Activated CD8-positive, alpha-beta memory T cell treated with anti-CD3 and anti-CD28 coated beads for 4 hours (primary cell): ENCODE results near the gene LTBP1.
"Not testable (repeated sequence)": the region's sequence is repeated elsewhere in the genome, so short reads cannot be mapped to it uniquely, and the experiment has no call there.

Source experiments
- DNase-seq, 2 donors: peaks; one replicate each; pipeline ENCODE4 v3.0.0-alpha.2; 2020; ENCODE audit warnings: low read depth in 2 of 2

Gene LTBP1

GRCh38 chr2:33221046-33221784, 274.5 kb downstream of the LTBP1 start:
- no peak for DNase-seq

- no peak for DNase-seq
These were observed 275.6 kb downstream of the LTBP1 start for GRCh38 chr2:33222309-33222708.

DNA sequence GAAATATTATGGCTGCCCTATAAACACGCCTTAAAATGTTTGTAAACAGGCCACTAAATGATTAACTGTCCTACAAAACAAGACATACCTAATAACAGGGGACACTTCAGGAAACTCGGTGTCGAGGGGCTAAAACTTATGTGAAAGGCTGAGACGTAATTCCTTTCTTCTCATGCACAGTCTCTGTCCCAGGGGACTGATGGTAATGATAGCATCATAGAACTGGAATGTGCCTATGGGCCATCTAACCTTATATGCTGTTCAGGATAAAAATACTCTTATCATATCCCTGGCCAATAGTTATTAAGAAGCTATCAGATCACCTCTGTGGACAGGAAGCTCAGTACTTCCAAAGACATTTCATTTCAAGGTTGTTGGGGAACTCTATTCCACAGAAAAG, 277.1 kb downstream of the LTBP1 start:
- DNase-seq: no peak

GRCh38 chr2:33225350-33225749, 278.6 kb downstream of the LTBP1 start:
- no peak for DNase-seq

DNA sequence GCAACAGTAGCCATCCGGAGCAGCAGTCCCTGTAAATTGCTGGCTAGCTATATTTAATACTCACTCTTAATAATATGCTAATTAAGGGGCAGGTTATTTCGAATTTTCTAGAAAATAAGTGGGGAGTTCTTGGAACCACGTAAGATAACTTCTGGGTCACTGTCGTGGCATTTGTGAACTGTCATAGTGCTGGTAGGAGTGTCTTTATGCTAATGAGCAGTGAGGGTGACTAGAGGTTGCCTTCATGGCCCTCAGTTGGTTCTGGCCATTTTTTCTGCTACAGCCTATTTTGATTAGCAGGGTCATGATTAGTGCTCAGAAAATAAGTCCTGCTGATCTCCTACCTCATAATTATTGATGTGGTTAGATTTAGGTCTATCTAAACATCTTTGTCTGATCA, 279.8 kb downstream of the LTBP1 start:
- DNase-seq: no peak

GRCh38 chr2:33229646-33230045, 282.9 kb downstream of the LTBP1 start:
- no peak for DNase-seq

DNA sequence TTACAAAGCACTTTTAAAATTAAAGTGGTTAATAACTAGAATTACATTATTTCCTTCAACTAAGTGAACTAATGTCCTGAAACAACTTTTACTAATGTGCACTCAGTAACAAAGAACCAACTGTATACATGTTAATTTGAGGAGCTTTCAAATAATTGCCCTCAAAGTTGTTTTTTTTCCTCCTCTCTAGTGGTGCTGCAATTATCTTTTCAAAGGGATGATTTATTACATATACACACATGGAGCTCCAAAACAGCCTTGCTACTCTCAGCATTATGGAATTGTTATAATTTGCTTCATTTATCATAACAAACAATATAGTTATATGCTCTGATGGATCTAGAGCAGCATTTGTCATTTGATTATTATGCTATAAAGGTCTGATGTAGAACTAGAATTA, 283.4 kb downstream of the LTBP1 start:
- DNase-seq: no peak

DNA sequence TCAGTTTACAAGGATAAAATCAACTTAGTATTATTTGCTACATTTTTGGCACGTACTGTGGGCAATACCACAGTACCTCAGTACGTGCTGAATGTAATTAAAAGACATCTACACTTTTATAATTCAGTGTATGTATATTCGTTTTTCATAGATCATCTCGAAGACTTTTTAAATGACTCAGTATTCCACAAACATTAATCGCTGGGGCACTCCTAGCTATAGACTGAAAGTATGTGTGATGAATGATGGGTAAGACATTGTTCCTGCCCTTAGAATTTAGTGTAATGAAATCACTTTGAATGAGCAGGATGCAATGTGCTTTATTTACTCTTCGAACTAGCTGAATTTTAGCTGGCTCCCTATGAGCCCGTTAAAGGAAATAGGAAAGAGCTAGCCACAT, 284.1 kb downstream of the LTBP1 start:
- no peak for DNase-seq

- not testable (repeated sequence) for DNase-seq
These were observed 288.8 kb downstream of the LTBP1 start for GRCh38 chr2:33235559-33235958.

- DNase-seq: no peak
These were observed 290.0 kb downstream of the LTBP1 start for GRCh38 chr2:33236482-33237385.

GRCh38 chr2:33238111-33238510, 291.4 kb downstream of the LTBP1 start:
- no peak for DNase-seq

DNA sequence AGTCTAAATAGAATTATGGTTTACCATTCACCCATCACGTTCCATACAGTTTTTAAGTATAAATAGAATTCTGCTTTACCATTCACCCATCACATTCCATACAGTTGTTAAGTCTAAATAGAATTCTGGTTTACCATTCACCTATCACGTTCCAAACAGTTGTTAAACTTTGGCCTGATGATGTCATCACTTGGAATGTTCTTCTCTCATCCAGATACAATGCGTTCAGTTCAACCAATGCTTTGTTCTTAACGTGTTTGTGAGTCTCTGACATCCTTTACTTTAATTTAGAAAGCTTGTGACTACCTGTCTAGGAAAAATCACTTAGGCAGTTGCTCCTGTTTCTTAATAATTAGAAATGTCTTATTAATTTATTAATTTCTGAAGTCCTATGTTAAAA, 293.4 kb downstream of the LTBP1 start:
- DNase-seq: no peak

DNA sequence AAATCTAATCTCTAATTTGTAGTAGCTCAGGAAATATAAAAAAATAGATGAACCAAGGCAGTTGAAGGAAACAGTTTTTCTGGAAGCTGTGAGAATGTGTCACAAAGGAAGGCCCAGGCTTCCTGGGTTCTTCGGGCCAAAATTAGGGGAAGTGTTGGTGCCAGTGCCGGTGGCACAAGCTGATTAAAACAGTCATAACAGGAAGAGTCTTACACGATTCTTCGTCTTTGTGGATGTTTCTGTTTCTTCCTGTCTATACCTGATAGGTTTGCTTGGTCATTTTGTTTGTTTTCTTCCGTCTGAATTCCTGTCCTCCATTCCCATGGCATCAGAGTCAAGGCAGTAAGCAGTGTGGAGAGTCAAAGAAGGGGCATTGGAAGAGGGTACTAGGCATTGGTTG, 294.3 kb downstream of the LTBP1 start:
- no peak for DNase-seq

DNA sequence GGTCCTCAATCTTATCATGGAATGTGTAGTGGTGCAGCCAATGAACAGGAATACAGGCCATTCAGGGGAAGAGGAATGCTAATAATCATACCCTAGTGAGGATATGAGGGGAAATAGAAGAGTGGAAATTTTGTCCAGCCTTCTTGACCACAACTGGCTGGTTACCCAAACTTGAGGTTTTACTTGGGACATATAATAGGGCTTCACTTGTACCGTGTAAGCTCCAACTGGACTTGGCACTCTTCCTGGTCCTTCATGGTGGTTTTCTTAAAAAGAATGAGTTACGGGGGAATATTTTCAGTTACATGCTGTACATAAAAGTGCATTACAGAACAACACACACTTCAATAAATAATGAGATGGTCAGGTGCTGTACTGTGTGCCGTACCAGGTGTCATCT, 294.8 kb downstream of the LTBP1 start:
- DNase-seq: no peak

- no peak for DNase-seq
These were observed 296.1 kb downstream of the LTBP1 start for GRCh38 chr2:33242845-33243244.

DNA sequence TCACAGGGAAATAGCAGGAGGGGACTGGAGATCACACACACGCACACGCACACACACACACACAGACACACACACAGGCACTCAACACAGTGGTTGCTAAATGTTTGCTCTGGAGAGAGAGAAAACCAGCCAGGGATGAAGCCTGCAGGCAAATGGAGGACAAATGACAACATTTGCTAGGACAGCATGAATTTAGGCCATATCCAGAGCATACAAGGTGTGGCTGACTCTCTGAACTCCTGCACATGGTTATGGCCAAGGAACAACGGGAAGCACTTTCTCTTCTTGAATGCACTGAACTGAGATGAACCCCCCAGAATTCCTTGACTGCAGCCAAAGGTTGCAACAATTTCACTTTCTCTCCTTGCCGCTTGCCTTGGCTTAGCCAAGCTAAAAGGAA, 299.7 kb downstream of the LTBP1 start:
- DNase-seq: no peak

DNA sequence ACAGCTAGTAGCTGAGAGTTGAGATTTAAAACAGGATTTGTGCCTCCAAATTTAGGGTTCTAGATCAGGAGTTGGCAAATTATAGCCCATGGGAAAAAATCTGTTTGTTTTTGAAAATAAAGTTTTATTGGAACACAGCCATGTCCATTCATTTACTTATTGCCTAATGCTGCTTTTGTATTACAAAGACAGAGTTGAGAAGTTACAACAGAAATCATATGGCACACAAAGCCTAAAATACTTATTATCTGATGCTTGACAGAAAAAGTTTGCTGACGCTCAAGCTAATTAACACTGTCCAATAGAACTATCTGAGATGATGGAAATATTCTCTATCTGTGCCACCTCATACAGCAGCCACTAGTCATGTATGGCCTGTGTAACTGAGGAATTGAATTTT, 300.6 kb downstream of the LTBP1 start:
- no peak for DNase-seq

DNA sequence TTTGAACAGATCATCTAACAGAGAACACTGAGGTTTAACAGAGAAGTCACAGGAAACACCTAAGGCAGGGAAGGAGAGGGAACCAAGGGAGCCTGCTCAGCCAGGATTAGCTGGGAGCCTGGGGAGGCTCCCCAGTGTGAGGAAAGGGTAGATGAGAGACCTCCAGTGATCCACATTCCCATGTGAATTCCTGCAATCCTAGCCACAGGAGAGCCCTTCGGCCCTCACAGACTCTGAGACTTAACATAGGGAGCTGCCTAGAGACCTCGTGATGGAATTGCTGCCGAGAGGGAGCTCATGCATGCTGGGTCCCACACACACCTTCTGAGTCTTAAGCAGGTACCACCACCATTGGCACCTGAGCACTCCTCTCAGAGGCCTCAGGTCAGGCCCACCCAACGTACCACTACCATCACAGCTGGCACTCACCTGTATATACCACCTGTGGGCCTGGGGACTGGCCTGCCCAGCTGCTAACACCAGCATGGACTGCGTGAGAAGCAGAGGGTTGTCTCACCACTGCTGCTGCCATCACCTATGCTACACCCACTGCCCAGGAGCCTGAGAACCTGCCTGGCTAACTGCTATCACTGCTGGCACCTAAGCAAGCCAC, 303.8 kb downstream of the LTBP1 start:
- no peak for DNase-seq

- DNase-seq: no peak
These were observed 309.5 kb downstream of the LTBP1 start for GRCh38 chr2:33256162-33256755.

DNA sequence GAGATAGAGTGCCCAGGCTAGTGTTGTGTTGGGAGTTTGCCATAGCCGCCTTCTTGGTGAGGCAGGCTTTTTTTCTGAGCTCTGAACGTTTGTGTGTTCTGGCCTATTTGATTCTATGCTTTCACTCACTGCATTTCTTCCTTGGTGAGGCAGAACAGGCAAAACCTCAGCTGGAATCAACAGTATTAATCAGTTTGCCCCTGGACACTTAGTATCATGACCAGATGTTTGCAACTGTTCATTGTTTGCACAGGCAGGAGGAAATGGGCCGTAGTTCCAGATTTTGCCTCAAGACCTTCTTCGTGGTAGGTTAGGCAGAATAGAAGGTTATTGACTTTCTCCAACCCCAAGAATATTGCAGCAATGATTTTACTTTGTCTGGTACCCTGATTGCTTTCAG, 311.6 kb downstream of the LTBP1 start:
- no peak for DNase-seq

DNA sequence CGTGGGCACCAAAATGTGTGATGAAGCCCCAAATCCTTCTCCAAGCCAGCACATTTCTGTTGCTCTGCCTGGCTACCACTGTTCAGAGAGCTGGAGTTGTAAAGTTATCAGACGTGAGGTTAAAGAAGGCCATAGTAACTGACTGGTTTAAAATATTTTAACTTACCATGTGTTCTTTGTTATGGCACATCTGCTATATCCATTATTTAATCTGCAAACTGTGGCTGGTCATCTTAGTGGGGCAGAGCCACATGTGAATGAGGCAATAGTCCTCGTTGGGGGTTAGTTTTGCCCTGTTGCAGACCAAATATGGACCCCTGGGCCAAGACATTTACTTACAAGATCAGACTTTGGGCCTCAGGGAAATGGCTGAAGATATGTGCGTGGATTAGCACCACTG, 315.3 kb downstream of the LTBP1 start:
- DNase-seq: no peak

GRCh38 chr2:33264766-33265165, 318.0 kb downstream of the LTBP1 start:
- no peak for DNase-seq
